ENCODE results near the gene GCN1.
"Not testable (repeated sequence)": the region's sequence is repeated elsewhere in the genome, so short reads cannot be mapped to it uniquely, and the experiment has no call there.

GCN1 gene

GRCh38 chr12:120194534-120195395, at the start of gene GCN1:
GCN1 (minus strand) TSS chr12:120194715; CDS start chr12:120194697, 18 bp downstream.
- no peak for FAIRE-seq

- no peak for FAIRE-seq
These were observed 48.6 kb upstream of the GCN1 start for GRCh38 chr12:120242971-120243699.

- FAIRE-seq = no peak
These were observed 47.8 kb upstream of the GCN1 start for GRCh38 chr12:120242275-120242799.

- no peak for FAIRE-seq
These were observed 47.2 kb upstream of the GCN1 start for GRCh38 chr12:120241561-120242274.

- no peak for FAIRE-seq
These were observed 45.9 kb upstream of the GCN1 start for GRCh38 chr12:120240495-120240833.

GRCh38 chr12:120239776-120240494, 45.4 kb upstream of the GCN1 start:
- FAIRE-seq = no peak

- FAIRE-seq = no peak
These were observed 44.4 kb upstream of the GCN1 start for GRCh38 chr12:120238839-120239445.

GRCh38 chr12:120238217-120238616, 43.7 kb upstream of the GCN1 start:
- no peak for FAIRE-seq

- no peak for FAIRE-seq
These were observed 43.1 kb upstream of the GCN1 start for GRCh38 chr12:120237360-120238171.

GRCh38 chr12:120236809-120237208, 42.3 kb upstream of the GCN1 start:
- FAIRE-seq = not testable (repeated sequence)

GRCh38 chr12:120235369-120236323, 41.1 kb upstream of the GCN1 start:
- no peak for FAIRE-seq

- FAIRE-seq = no peak
These were observed 40.3 kb upstream of the GCN1 start for GRCh38 chr12:120234643-120235368.

- FAIRE-seq = no peak
These were observed 36.9 kb upstream of the GCN1 start for GRCh38 chr12:120231316-120232011.

- FAIRE-seq = no peak
These were observed 36.4 kb upstream of the GCN1 start for GRCh38 chr12:120230974-120231315.

- FAIRE-seq = no peak
These were observed 35.9 kb upstream of the GCN1 start for GRCh38 chr12:120230326-120230973.

GRCh38 chr12:120229487-120230325, 35.2 kb upstream of the GCN1 start:
- FAIRE-seq = no peak

- no peak for FAIRE-seq
These were observed 34.6 kb upstream of the GCN1 start for GRCh38 chr12:120229071-120229486.

Measured in TTC549 (cell line).